ENCODE data around the gene NIN.

The NIN gene

DNA sequence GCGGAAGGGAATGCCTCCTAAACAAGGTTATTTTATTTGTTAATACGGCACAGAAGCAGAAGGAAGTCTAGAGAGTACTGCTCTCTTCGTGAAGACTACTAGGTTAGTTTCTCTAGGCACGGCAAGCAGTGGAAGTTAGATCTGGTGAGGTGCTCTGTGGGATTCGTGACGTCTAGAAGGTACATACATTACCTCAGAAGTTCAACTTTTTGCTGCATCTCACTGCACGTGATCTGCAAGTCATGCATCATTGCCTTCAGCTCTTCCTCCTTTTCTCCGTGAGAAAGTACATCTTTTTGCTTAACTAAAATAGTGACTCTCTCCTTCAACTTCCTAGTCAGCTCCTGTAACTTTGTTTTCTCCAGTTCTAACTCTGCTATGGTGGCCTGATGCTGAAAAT lies 74.7 kb downstream of the NIN start:
- DNase-seq = no peak

GRCh38 chr14:50750323-50750722 lies 80.6 kb downstream of the NIN start:
- DNase-seq = no peak

DNA sequence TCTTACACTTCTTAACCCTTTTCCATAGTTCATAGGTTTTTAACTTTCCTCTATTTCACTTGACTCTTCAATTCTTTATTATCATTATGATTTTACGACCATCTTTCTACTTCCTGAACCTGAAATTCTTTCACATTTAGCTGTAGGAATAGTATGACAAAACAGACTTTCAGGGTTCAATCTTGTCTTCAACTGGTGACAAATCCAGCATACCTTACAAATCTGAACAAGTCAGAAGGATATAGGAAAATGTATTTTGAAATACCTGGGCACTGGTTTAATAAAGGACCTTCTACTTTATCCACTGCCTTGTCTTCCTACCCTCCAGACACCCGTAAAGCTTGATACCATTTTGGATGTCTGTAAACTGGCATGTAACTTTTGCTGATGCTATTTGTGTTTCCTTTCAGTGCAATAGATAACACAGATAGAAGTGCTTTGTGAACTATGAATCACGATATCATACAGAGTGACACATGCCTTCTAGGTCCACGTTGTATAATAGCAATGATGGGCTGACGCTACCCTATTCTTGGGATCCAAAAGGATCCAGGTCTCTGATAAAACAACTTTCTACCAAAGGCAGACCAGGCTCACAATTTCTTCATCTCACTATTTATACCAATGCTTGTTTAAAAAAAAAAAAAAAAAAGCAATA lies 85.4 kb downstream of the NIN start:
- no peak for DNase-seq

DNA sequence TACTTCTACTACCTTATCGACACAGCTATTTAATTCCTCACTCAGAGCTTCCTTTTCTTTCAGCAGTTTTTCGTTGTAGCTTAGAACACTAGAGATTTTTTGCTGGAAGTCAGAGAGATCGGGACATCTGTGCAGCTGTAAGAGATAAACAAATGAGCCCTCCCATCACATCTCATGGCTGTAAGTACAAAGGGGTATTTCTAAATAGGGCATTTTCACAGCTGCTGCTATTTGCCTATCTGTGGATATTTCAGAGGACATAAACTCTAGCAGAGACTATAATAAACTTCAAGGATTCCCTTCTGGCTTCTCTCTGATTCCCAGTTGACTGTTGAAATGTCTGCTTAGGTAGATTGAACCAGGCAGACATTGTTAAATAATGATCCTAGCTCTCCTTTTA lies 86.7 kb downstream of the NIN start:
- DNase-seq = no peak

DNA sequence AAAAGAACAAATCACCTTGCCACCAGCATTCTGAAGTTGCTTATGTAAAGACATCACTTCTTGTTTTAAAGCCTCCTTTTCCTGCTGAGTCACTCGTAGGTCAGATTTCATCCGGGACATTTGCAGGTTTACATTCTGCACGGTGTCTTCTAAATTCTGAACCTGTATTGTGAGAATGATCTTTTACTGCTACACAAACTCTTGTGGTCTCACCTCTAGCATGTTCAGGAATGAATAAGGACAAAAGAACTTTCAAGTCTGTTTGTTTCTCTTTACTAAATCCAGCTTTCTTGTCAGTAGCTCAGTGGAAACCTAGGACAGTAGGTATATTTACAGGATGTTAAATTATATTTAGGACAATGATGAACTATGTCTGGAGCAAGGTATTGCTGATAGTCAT lies 89.4 kb downstream of the NIN start:
- peak; percentile 33 for DNase-seq

- DNase-seq = no peak
Measured at GRCh38 chr14:50740856-50741255, 90.1 kb downstream of the NIN start.

DNA sequence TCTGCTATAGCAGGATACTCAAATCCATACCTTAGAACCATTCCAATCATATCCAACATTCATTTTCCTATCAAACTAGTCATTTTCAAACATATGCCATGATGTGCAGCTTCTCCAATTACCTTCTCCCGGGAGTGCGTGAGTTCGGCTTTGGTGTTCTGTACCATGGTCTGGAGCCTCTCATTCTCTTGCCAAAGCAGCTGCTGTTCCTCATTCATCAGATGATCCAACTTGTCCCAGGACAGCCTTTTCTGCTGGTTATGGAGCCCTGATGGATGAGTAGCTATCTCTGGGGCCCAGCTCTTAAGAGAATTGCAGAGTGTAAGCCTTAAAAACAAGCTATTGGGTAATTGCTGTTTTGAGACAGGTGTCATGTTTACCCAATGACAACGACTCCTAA lies 91.8 kb downstream of the NIN start:
- no peak for DNase-seq

DNA sequence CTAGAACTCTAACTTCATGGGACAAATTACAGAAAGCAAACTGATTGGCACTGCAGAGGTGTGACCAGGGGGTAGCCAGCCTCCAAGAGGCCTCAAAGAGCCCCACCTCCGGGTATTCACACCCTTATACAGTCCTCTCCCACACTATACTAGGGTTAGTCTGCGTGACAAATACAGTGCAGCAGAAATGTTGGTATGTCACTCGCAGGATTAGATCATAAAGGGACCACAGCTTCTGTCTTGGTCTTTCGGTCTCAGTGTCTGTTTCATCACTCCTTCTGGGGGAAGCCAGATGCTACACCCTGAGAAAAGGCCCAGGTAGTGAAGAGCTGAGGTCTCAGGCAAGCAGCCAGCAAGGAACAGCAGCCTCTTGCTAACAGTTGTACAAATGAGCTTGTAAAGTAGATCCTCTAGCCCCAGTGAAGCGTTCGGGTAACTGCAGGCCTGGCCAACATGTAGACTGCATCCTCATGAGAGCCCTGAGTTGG lies 94.0 kb downstream of the NIN start:
- DNase-seq = no peak

DNA sequence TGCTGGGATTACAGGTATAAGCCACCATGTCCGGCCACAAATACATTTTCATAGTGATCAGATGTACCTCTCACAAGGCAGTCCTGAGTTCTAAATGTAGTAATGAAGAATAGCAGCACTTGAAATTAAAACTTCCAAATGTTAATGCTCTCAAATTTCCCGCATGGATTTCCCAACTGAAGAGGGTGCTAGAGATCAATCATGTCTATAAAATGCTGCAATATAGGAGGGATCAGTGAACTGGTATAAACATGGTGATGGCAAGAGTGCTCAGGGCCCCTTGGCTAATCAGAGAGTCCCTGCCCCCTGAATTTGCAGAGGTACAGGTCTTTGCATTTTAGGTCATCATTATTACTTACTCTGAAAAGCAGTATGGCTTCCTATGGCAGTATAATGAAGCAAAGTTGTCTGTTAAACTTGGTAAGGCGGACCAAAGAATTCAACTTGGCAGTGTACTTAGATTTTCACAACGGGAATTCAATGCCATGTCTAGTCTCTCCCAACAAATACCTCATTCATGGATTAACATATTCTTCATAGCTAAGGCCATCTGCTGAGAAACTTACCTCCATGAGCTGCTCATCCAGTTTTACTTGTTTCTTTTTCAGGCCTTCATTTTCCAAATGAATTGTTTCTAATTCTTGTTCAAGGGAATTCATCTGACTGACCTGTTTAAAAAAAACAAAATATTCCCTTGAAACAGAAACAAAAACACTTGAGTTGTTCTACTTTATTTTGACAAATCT lies 95.8 kb downstream of the NIN start:
- DNase-seq = no peak

DNA sequence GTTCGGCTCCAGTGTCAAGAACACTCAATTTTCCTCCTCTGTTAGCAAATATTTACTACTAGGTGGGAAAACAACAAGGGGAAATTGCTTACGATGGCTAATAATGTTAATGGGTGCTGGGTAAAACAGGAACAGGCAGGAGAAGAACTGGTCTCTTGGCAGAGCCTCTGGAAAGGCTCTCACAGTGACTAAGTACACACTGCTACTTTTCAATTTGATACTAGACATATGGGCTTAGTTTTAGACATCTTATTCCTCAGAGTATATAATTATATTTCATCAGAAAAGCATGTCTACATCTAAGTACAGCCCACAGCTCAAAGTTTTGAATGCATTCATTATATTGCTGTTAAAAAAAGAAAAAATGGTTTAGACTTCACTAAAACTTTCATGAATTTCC lies 97.5 kb downstream of the NIN start:
- DNase-seq = no peak

GRCh38 chr14:50728836-50729235 lies 102.1 kb downstream of the NIN start:
- DNase-seq = no peak

GRCh38 chr14:50726372-50727107 lies 104.4 kb downstream of the NIN start:
- DNase-seq = no peak

- no peak for DNase-seq
Measured at GRCh38 chr14:50725761-50726160, 105.2 kb downstream of the NIN start.

DNA sequence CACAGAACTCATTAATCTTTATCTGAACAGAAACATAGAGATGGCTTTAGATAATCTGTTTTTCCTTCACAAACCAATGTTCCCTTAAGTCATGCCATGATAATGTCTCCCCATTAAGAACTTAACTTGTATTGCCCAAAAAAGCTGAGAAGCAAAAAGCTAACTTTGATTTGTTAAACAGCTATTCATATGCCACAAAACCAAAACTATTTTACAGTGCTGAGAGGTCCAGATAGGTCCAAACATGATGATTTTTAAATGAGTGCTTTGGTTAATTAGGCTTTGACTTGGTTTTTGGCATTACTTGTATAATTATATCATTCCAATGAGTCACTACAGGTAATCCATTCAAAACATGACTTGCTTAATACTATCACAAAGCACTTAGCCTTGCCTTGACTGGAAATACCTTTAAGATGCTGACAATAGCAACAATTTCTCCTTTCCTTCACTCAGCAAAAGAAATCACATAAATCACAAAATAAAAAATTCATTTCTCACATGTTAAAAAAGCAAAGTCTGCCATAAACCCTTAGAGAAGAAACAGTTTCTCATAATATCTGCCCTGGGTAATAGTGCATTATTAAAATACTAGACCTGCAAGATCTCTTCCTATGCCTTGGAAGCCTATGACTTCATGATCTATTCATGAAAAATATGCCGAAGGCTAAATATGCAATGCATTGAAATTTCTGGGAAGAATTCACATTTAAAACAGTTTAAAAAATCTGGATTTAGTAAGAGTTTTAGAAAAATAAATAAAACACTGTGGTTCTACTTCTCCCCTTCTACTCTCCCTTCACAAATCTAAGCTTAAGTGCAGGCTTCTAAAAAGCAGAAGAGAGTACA lies 110.8 kb downstream of the NIN start:
- DNase-seq = no peak

DNA sequence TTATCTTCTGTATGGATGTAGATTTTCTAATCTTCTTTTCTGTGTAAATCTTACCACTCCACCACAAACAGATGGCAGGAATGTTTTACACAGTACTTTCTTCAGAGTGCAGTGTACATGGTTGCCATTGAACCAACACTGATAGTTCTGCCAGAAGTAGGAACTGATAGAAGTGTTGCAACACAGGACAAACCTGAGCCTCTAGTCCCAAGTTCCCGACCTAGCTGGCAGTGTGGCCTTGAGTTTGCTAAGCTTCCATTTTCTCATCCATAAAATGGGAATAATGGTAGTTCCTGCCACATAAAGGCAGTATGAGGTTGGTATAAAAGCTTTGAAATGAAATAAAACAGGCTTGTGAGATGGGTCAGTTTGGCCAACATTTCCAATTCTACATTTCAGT lies 112.0 kb downstream of the NIN start:
- DNase-seq = no peak

GRCh38 chr14:50717811-50718210 lies 113.2 kb downstream of the NIN start:
- DNase-seq = no peak

DNA sequence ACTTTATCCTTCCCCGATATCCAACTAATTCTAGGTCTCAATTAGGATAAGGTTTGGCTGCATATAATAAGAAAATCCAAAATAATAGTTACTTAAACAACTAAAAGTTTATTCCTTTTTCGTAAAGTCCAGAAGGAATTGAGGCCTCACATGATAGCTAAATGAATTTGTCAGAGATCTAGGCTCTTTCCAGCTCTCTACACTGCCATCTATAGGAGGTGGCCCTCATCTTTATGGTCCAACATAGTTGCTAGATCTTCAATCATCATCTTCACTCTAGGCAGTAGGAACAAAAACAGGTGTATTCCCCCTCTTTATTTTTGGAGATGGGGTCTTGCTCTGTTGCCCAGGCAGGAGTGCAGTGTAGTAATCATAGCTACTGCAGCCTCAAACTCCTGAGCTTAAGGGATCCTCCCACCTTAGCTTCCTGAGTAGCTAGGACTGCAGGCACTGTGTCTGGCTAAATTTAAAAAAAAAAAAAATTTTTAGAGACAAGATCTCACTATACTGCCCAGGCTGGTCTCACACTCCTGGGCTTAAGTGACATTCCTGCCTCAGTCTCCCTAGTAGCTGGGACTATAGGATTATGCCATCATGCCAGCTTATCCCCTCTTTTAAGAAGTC lies 116.4 kb downstream of the NIN start:
- peak; percentile 10 for DNase-seq

DNA sequence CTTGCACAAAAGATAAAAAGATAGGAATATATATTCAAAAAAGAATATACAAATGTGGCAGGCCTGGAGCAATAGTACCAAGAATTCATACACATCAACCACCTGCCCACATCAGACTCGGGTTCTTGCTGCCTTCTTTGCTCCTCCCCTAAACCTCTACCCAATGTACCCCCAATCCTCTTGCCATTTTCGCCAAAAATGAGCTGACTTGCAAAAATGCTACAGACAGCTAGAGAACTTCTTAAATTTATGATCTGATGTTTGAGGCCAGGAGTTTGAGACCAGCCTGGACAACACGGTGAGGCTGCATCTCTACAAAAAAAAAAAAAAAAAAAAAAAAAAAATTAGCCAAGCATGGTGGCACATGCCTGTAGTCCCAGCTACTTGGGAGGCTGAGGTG lies 119.9 kb downstream of the NIN start:
- DNase-seq = no peak

DNA sequence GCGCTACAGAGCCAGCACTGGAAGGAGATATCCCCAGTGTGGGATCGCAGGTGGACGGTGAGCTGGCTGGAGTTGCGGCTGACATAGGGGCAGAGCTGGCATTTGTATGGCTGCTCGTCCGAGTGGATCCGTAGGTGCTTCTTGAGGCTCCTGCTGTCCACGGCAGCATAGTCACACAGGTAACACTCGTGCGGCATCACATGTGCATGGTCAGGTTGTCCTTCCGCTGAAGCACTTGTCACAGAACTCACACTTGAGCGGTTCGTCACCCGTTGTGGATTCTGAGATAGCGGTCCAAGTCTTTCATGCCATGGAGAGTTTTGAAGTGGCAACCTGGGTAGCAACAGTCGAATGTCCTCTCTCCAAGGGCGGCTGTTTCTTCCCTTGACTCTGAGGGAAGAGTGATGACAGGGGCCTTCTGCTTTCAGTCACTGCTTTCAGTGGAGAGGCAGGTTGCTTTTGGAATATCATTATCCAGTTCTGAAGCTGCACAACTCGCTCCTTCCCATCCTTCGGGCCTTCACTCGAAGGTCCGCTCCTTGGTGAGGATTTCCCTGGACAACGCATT lies 125.9 kb downstream of the NIN start:
- no peak for DNase-seq

DNA sequence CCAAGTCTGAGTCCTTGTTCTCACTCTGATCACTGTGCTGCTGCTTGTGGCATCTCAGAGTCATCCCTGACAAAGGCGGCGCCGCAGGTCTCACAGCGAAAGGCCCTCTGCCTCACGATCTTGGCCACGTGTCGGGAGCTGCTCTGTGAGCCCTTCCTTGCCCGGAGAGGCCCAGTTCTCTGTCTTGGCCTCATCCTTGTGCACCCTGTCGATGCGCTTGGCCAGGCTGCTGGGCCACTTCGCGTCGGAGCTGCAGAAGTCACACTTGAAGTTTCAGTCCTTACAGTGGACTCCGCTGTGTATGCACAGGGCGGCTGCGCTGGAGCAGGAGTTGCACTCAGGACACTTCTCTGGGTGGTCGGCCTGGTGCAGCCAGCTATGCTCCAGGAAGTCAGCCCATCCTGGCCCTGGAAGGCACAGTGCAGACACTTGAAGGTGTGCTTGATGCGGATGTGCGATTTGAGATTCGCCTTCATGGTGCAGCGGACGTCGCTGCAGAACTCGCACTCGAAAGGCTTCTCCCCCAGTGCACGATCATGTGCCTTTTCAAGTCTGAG lies 126.4 kb downstream of the NIN start:
- DNase-seq = no peak

DNA sequence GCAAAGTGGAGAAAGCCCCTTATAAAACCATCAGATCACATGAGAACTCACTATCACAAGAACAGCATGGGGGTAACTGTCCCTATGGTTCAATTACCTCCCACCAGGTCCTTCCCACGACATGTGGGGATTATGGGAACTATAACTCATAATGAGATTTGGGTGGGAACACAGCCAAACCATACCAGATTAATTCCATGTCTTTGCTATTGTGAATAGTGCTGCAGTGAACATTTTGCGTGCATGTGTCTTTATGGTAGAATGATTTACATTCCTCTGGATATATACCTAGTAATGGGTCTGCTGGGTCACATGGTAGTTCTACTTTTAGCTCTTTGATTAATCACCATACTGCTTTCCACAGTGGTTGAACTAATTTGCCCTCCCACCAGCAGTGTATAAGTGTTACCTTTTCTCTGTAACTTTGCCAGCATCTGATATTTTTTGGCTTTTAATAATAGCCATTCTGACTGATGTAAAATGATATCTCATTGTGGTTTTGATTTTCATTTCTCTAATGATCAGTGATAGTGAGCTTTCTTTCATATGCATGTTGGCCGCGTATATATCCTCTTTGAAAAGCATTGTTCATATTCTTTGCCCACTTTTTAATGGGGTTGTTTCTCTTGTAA lies 133.2 kb downstream of the NIN start:
- no peak for DNase-seq
